Measurements from ENCODE around the gene SLITRK6.
"Not testable (repeated sequence)": the region's sequence is repeated elsewhere in the genome, so short reads cannot be mapped to it uniquely, and the experiment has no call there.

The SLITRK6 gene, protein sequence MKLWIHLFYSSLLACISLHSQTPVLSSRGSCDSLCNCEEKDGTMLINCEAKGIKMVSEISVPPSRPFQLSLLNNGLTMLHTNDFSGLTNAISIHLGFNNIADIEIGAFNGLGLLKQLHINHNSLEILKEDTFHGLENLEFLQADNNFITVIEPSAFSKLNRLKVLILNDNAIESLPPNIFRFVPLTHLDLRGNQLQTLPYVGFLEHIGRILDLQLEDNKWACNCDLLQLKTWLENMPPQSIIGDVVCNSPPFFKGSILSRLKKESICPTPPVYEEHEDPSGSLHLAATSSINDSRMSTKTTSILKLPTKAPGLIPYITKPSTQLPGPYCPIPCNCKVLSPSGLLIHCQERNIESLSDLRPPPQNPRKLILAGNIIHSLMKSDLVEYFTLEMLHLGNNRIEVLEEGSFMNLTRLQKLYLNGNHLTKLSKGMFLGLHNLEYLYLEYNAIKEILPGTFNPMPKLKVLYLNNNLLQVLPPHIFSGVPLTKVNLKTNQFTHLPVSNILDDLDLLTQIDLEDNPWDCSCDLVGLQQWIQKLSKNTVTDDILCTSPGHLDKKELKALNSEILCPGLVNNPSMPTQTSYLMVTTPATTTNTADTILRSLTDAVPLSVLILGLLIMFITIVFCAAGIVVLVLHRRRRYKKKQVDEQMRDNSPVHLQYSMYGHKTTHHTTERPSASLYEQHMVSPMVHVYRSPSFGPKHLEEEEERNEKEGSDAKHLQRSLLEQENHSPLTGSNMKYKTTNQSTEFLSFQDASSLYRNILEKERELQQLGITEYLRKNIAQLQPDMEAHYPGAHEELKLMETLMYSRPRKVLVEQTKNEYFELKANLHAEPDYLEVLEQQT

DNA sequence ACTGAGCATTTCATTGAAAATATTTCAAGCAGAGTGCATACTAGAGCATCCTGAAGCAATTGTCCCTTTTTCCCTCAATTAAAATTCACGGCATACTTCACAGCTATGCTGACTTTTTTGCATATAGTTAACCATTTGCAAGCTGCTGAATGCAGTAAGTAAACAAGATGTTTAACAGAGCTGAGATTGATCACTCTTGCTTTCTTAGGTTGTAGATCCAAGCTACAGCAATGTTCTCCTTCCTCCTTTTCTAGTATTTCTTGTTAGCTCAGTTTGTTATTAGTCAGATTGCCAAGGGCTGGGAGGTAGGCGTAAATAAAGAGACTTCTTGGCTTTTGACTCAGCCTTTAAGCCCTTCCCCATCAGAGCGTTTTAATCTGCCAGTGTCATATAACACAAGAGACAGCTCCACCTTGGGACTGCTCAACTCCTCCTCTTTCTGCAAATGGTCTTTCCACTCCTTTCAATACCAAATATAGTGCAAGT lies at the start of gene SLITRK6:
SLITRK6 (minus strand) TSS at position 323 of the 486 bp plus-strand sequence. CDS start 2,911 bp downstream, outside the sequence.
- no peak for DNase-seq

DNA sequence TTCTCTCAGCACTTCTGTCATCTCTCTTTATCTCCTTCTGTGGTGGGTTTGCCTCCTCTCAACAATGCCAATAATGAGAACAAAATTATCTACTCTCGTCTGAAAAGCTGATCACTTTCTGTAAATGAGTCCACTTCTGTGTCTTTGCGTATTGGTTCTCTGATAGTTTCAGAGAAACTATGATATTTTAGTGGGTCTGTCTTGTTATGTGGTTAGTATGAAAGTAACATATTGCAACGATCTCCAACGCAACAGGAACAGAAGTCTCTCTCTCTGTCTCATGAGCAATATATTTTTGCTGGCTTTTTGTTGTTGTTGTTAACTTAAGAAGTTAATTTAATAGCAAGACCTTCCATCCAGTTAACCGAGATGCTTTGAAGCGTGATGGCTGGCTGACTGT lies 47.8 kb upstream of the SLITRK6 start:
- no peak for DNase-seq

DNA sequence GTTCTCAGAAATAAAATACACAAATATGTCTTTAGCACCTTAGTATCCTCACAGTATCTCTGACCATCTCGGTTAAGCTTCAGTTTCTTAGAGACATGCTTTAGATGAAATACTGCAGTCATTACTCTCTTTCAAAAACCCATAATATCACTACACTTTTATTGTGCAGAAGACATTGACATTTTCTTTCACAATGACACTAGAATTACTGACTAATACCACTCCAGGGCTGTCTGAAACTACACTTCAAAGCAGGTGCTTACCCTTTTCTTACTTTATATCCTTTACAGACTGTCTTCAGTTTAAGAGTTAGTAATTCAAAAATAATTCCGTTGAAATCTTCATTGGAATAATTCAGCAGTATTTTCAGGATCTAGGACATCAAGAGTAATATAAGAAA lies 42.2 kb upstream of the SLITRK6 start:
- DNase-seq, result no peak

DNA sequence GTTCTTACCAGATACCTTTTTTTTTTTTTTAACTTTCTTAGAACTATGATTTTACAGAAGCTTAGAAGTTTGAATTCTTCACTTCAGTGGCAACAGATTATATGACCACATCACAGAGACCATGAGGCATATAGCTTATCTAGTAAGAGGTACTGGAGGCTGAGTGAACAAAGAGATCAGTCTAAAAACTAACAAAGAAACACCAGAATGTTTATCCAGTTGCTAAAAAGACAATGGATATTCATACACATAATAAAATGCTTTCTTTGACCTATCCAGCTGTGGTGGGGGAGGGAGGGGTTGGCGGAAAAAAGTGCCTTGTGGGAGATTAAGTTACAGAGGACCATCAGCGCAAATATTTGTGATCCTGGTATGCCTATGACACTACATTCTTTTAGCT lies 34.7 kb upstream of the SLITRK6 start:
- no peak for DNase-seq

DNA sequence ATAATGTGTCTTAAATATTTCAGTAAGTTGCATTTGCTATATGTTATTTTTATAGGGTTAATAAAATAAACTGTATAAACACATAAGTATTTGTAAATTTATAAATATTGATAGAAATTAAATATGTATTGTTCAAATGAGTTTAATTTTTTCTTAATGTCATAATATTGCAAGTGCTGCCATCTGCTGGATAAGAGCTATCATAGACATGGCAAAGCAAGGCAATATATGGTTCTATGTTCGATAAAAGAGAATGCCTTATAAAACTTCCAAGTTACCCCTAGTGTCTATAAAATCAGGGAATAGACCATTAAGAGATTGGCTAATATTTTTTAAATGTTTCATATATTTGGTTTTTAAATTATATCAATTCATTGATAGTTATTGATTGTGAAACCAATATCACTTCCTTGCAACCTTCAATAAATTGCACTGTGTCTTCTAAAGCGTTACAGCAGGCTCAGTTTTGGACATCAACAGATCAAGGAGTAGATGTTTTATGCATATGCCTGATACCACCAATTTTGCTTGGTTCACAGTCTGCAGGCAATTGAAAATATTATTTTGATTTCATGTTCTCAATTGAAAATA lies 29.0 kb upstream of the SLITRK6 start:
- DNase-seq, result no peak

DNA sequence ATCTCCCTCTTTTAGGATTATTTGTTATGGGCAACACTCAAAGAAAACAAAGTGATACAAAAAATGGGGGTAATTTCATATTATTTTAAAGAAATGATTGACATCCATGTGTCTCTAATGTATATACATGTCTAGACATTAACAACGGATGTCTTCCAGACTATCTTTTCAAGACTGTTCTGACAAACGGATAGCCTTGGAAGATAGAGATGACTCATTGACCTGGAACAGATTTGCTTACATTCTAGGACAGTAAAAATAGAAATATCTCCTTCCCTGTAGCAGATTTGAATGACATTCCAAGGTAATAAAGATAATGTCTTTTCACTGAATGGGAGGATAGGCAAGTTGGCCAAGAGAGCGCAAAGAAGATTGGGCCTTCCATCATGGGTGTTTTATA lies 26.2 kb upstream of the SLITRK6 start:
- no peak for DNase-seq

DNA sequence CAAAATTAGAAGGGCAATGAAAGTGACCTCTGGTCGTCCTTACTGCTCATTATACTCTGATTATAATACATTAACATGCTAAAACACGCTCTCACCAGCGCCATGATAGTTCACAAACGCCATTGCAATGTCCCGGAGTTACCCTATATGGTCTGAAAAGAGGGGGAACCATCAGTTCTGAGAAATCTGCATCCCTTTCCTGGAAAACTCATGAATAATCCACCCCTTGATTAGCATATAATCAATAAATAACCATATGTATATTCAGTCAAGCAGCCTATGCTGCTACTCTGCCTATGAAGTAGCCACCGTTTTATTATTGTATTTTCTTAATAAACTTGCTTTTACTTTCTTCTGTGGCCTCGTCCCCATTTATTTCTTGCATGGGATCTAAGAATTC lies 24.6 kb upstream of the SLITRK6 start:
- no peak for DNase-seq

DNA sequence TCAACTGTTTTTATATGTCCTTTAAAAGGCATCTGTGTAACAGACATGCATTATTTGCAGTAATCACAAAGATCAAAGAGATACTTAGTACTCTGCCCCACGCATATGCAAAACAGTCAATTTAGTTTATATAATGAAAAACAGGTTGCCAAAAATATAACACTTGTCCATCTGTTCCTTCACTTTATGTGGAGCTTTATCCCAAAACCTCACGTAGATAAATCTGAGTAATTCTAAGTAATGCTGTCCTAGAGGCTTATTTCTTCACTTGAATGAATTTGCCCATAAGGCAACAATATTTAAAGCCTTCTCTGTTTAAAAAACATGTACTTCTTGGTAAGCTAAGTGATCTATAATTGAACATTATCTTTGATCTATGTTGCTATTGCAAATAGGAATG lies 20.3 kb upstream of the SLITRK6 start:
- DNase-seq, result no peak

DNA sequence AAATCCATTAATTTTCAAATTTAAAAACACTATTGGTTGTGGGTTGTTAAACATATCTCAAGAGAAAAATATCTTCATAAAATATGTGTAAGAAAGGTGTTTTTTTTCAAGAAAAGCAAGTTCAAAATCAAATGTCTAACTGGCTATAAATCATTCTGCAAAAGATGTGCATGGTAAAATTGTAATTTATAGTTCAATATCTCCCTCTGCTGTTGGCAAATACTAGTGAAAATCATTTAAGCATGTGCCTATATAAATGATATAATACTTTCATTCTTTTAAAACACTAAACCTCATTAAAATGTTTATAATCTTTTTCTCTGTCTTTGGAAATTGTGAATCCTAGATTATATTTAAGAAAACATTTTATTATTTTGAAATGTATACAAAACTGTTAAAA lies 17.2 kb upstream of the SLITRK6 start:
- no peak for DNase-seq

DNA sequence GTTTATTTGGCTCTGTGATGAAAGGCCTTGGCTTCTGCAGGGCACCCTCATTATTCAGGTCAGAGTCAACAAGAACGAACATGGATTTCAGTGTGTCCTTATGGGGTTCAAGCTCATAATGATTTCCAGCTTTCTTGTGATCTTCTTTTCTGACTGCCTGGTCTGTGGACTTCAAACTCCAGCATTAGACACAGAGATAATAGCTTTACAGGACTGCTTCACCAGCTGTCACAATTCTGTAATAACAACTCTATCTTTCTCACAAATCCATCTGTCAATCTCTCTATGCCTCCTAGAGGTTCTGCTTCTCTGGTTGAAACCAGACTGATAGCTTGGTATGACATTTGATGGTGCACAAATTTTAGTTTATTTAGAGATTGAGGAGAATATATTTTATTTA lies 13.1 kb upstream of the SLITRK6 start:
- DNase-seq, result no peak

DNA sequence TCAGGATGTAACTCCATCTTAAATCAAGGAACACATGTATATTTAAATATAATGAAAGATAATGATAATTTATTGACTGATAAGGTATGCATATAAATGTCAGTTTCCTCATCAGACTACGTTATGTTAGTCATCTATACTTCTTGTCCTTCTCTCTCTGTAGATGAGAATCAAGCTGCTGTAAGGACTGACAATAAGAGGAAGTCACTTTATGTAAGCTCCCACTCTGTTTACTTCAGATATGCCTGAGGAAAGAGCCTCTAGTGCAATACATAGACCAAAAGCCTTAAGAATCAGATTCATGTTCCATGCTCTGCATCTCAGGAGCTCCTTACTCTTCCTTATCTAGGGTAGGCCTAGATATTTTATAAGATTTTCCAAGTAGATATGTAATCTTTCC lies 9.6 kb upstream of the SLITRK6 start:
- DNase-seq, result no peak

DNA sequence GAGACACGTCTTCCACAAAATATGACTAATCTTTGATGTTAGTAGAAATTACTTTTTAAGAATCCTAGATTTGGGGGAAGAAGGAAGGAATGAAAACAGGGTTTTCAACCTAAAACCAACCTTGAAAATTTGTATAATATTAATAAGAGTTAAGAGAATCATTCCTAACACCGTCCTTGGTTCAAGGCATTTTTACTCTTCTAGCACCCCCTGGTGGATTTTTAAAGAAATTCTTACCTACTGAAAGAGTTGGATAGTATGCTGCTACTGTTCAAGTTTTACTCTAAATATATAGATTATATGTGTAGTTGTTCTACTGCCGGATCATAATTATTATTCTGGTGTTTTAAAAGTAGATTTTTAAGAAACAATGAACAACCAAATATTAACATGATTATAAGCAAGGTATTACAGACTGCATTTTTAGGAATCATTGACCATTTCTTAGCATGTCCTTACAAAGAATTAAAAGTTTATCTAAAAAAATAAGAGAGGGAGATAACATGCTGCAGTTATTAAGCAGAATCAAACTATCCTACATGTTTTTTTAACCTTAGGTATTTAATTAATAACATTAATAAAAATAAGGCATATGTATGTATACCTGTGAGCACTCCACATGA lies 7.4 kb upstream of the SLITRK6 start:
- no peak for DNase-seq

DNA sequence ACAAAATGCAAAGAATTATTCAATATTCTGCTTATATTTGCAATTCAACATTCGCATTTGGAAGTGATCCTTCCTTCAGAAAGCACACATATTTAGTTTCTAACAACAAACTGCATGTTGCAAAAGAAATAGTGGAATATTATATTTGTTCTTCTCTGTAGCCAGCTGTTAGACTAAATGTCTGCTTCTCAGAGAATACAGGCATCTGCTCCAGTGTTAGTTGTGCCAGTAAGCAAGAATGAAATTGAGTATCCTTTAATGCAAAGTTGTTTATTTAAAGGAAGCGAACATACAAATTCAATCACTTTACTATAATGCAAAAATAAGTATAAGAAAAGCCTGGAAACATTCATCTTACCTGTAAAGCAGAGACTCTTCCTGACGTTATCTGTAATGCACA lies 663 bp downstream of the SLITRK6 start:
- DNase-seq, result no peak

DNA sequence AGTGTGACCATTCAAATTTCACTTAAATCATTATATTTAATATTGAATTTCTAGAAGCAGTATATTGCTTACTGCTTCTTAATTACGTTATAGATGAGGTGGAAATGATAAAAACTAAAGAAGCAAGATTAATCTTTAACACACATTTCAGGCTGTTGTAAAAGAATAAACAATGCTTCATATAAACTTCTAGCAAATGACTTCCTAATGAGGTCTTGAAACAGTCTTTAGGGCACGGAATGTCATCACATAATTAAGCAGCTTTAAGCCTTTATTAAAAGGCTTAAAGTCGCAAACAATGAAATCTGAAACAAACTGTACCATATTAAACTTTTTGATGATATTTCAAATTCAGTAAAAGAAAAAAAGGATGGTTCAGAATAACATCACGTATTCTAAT lies 1.9 kb downstream of the SLITRK6 start:
- no peak for DNase-seq

DNA sequence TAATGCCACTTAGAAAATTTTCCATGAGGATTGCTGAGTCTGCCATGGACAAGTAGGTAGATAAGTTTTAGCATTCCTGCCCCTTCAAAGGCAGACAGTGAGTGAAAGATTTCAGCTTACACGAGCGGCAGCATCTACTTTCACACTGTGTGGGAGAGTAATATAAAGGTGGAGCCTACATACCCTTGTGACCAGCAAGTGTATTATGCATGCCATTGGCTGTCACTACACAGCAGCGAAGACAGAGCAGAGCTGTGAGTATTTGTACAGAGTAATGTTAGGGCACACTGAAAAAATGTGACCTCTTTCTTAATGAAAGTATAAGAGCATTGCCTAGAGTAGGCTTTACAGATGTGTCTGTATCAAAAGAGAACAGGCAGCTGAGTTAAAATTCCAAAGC lies 14.0 kb downstream of the SLITRK6 start:
- no peak for DNase-seq

DNA sequence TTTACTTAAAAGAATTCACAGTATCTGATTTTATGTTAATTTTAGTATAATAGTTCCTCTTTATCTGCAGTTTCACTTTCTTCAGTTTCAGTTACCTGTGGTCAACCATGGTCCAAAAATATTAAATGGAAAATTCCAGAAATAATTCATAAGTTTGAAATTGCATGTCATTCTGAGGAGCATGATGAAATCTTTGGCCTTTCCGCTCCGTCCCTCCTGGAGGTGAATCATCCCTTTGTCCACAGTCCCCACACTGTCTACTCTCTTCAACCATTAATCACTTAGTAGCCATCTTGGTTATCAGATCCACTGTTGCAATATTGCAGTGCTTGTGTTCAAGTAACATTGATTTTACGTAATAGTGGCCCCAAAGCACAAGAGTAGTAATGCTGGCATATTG lies 26.9 kb downstream of the SLITRK6 start:
- DNase-seq, result no peak

DNA sequence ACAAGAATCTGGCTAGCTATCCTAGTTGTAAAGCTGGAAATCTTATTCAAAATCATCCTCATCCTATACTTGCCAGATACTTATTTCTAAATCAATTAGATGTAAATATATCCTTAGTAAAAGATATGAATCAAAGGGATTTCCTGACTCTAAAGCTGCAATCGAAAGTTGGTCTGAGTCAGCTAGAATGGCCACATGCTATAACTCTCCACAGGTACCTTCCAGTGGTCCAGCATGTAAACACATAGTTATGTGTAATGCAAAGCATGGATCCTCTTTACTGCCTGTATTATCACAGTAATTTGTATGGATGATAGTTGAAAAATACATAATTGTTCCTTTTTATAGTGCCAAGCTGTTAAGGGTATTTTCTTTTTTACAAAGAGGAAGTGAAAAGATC lies 27.4 kb downstream of the SLITRK6 start:
- DNase-seq, result no peak

DNA sequence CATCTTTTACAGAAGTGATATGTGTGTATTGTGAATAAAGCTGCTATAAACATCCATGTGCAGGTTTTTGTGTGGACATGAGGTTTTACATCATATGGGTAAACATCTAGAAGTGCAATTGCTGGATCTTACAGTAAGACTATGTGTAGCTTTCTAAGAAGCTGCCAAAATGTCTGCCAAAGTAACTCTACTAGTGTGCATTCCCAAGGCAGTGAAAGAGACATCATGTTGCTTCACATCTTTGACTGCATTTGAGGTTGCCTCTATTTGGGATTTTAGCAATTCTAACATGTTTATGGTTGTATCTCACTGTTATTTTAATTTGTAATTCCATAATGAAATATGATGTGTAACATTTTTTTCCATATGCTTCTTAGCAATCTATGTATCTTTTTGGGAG lies 30.3 kb downstream of the SLITRK6 start:
- no peak for DNase-seq

DNA sequence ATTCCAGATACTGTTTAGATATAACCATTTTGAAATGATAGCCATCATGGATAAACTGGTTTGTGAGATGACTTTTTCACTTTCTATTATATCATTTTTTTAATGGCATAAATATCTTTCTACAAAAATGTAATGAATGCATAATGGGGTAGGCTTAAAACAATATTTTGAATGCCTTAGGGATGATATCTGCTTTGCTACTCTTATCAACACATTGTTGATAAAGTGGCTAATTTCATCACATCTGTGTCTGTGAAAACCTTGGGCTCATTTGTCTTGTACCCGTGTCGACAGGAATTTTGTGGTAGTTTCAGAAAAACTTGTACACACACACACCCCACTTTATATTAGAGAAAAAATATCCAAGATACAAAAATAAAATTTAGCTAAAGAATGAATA lies 44.1 kb downstream of the SLITRK6 start:
- DNase-seq, result no peak

DNA sequence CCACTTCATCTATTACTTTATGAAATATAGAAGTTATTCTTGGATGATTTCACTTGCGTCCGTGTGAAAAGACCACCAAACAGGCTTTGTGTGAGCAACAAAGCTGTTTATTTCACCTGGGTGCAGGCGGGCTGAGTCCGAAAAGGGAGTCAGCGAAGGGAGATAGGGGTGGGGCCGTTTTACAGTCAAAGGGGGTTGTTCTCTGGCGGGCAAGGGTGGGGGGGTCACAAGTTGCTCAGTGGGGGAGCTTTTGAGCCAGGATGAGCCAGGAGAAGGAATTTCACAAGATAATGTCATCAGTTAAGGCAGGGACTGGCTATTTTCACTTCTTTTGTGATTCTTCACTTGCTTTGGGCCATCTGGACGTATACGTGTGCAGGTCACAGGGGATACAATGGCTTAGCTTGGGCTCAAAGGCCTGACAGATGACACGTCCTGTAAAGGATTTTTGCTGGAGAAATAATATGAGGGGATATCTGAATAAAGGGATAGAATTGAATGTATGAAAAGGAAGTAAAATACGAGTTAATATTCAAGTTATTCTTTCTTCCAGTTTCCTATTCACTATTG lies 55.9 kb downstream of the SLITRK6 start:
- DNase-seq, result not testable (repeated sequence)
